H9 (cell line): Measurements from ENCODE around the gene PTPA. TPM values are rescaled to one million over a fixed set of nuclear protein-coding genes. Genes with fewer than 3 reads are reported as not detected.

Source experiments
- DNase-seq: peaks from one replicate; pipeline ENCODE4 v3.0.0-alpha.2; 2017
- H2AFZ ChIP-seq: one replicate; pipeline ENCODE4 v1.6.1; 2013; ENCODE audit warnings: mild to moderate bottlenecking, low read length, control low read depth, moderate library complexity
- H2AK5ac ChIP-seq: 2 replicates; pipeline ENCODE4 v1.6.1; 2013; ENCODE audit warnings: low read length, control low read depth, mixed read lengths; ENCODE audit not compliant: insufficient read length
- H2BK120ac ChIP-seq: one replicate; pipeline ENCODE4 v1.6.1; 2013; ENCODE audit warnings: low read depth, mild to moderate bottlenecking, low read length, control low read depth, inconsistent platforms; ENCODE audit not compliant: poor library complexity, severe bottlenecking
- H2BK12ac ChIP-seq: 2 replicates; pipeline ENCODE4 v1.6.1; 2013; ENCODE audit warnings: low read length, control low read depth, mixed read lengths, low read depth; ENCODE audit not compliant: insufficient read length
- H2BK15ac ChIP-seq: 2 replicates; pipeline ENCODE4 v1.6.1; 2013; ENCODE audit warnings: low read depth, low read length, control low read depth
- H2BK20ac ChIP-seq: one replicate; pipeline ENCODE4 v1.6.1; 2013; ENCODE audit warnings: low read depth, mild to moderate bottlenecking, low read length, control low read depth, inconsistent platforms; ENCODE audit not compliant: poor library complexity, severe bottlenecking
- H2BK5ac ChIP-seq: 2 replicates; pipeline ENCODE4 v1.6.1; 2013; ENCODE audit warnings: low read length, control low read depth, mixed read lengths; ENCODE audit not compliant: insufficient read length
- H3K14ac ChIP-seq: 2 replicates; pipeline ENCODE4 v1.6.1; 2013; ENCODE audit warnings: low read length, control low read depth; ENCODE audit not compliant: insufficient read depth
- H3K18ac ChIP-seq: 2 replicates; pipeline ENCODE4 v1.6.1; 2013; ENCODE audit warnings: low read depth, mild to moderate bottlenecking, mixed read lengths, low read length, control low read depth; ENCODE audit not compliant: insufficient read length
- H3K23ac ChIP-seq: 2 replicates; pipeline ENCODE4 v1.6.1; 2013; ENCODE audit warnings: low read length, control low read depth, mixed read lengths, low read depth; ENCODE audit not compliant: insufficient read length
- H3K23me2 ChIP-seq: 2 replicates; pipeline ENCODE4 v1.6.1; 2013; ENCODE audit warnings: low read depth, mild to moderate bottlenecking, mixed read lengths, low read length, control low read depth; ENCODE audit not compliant: insufficient read length, poor library complexity, severe bottlenecking
- H3K27ac ChIP-seq: 2 replicates; pipeline ENCODE4 v1.5.1; 2013; ENCODE audit warnings: low read length, control low read depth, mixed read lengths, low read depth; ENCODE audit not compliant: insufficient read length
- H3K27me3 ChIP-seq: 2 replicates; pipeline ENCODE4 v1.6.1; 2013; ENCODE audit warnings: low read length, control low read depth, inconsistent platforms; ENCODE audit not compliant: insufficient read depth
- H3K4ac ChIP-seq: 2 replicates; pipeline ENCODE4 v1.6.1; 2013; ENCODE audit warnings: low read depth, mild to moderate bottlenecking, control low read depth, inconsistent platforms, low read length, moderate library complexity
- H3K4me1 ChIP-seq: 2 replicates; pipeline ENCODE4 v1.6.1; 2013; ENCODE audit warnings: low read length, control low read depth, inconsistent platforms; ENCODE audit not compliant: insufficient read depth
- H3K4me2 ChIP-seq: 2 replicates; pipeline ENCODE4 v1.6.1; 2013; ENCODE audit warnings: low read length, control low read depth, mixed read lengths; ENCODE audit not compliant: insufficient read length, insufficient read depth
- H3K56ac ChIP-seq: 2 replicates; pipeline ENCODE4 v1.6.1; 2013; ENCODE audit warnings: low read depth, mild to moderate bottlenecking, mixed read lengths, low read length, control low read depth; ENCODE audit not compliant: insufficient read length
- H3K79me1 ChIP-seq: 2 replicates; pipeline ENCODE4 v1.6.1; 2013; ENCODE audit warnings: low read depth, mild to moderate bottlenecking, moderate library complexity, low read length, control low read depth, inconsistent platforms; ENCODE audit not compliant: insufficient read depth, poor library complexity, severe bottlenecking
- H3K79me2 ChIP-seq: 2 replicates; pipeline ENCODE4 v1.6.1; 2013; ENCODE audit warnings: low read length, control low read depth, inconsistent platforms; ENCODE audit not compliant: insufficient read depth
- H3K9ac ChIP-seq: 2 replicates; pipeline ENCODE4 v1.6.1; 2013; ENCODE audit warnings: low read length, control low read depth, mixed read lengths; ENCODE audit not compliant: insufficient read length; ENCODE audit errors: extremely low read depth
- H3K9me3 ChIP-seq: one replicate; pipeline ENCODE4 v1.6.1; 2013; ENCODE audit warnings: low read depth, low read length, inconsistent platforms; ENCODE audit not compliant: control insufficient read depth
- H3T11ph ChIP-seq: one replicate; pipeline ENCODE4 v1.6.1; 2013; ENCODE audit warnings: mild to moderate bottlenecking, low read length, control low read depth, inconsistent platforms
- H4K20me1 ChIP-seq: one replicate; pipeline ENCODE4 v1.6.1; 2013; ENCODE audit not compliant: control insufficient read depth, insufficient read length, insufficient read depth
- H4K5ac ChIP-seq: 2 replicates; pipeline ENCODE4 v1.6.1; 2013; ENCODE audit warnings: low read depth, mild to moderate bottlenecking, mixed read lengths, low read length, control low read depth; ENCODE audit not compliant: insufficient read length
- H4K8ac ChIP-seq: replicated peaks from 2 replicates; pipeline ENCODE4 v1.6.1; 2013; ENCODE audit warnings: low read length, control low read depth, mixed read lengths, low read depth; ENCODE audit not compliant: insufficient read length
- H4K91ac ChIP-seq: 2 replicates; pipeline ENCODE4 v1.6.1; 2013; ENCODE audit warnings: low read depth, mild to moderate bottlenecking, moderate library complexity, mixed read lengths, low read length, control low read depth; ENCODE audit not compliant: insufficient read length
- H3K27ac Mint-ChIP-seq, 3 experiments: 2 replicates in 2 of 3; 3 replicates in 1 of 3; pipeline ENCODE4 v1.8.0; 2020 to 2021; ENCODE audit warnings: mixed read lengths in 3 of 3, mild to moderate bottlenecking in 1 of 3, moderate library complexity in 1 of 3
- H3K27me3 Mint-ChIP-seq: 2 replicates; pipeline ENCODE4 v1.8.0; 2021; ENCODE audit warnings: low read depth, mild to moderate bottlenecking, moderate library complexity, mixed read lengths
- H3K36me3 Mint-ChIP-seq, 3 experiments: 2 replicates in 2 of 3; 3 replicates in 1 of 3; pipeline ENCODE4 v1.8.0; 2020 to 2021; ENCODE audit warnings: low read depth in 3 of 3, mixed read lengths in 3 of 3; ENCODE audit not compliant: insufficient read depth in 1 of 3
- H3K4me1 Mint-ChIP-seq, 2 experiments: 2 replicates each; pipeline ENCODE4 v1.8.0; 2020; ENCODE audit warnings: mixed read lengths in 2 of 2
- H3K4me3 Mint-ChIP-seq, 2 experiments: 2 replicates in 1 of 2; 3 replicates in 1 of 2; pipeline ENCODE4 v1.8.0; 2020 to 2021; ENCODE audit warnings: mild to moderate bottlenecking in 2 of 2, mixed read lengths in 2 of 2, moderate library complexity in 1 of 2
- H3K9me3 Mint-ChIP-seq, 2 experiments: 2 replicates in 1 of 2; 3 replicates in 1 of 2; pipeline ENCODE4 v1.8.0; 2020; ENCODE audit warnings: mild to moderate bottlenecking in 2 of 2, mixed read lengths in 2 of 2, moderate library complexity in 1 of 2
- WGBS: extraction: QIAGEN DNeasy Blood & Tissue Kit; methylation state at CpG from one replicate; pipeline ENCODE4 v1.1.7; 2013; ENCODE audit warnings: missing lambda C conversion rate, low lambda C conversion rate, mixed read lengths; ENCODE audit not compliant: insufficient read length; ENCODE audit errors: extremely low coverage; 5-methylcytosine and 5-hydroxymethylcytosine counted together
- total RNA-seq: library from RNA; stranded (reverse); gene quantifications from 2 replicates; pipeline ENCODE4 v1.2.1, GENCODE V29; 2021
- TF ChIP-seq, protein P1 (sequence below): fragments of 200-600 bp; sonication (generic); conservative IDR thresholded peaks from 3 replicates; pipeline ENCODE4 v1.8.0; 2021; ENCODE audit warnings: antibody characterized with exemption, mild to moderate bottlenecking

The PTPA gene
- total RNA-seq, 1 experiment from 2014 or later = 145 TPM

DNA sequence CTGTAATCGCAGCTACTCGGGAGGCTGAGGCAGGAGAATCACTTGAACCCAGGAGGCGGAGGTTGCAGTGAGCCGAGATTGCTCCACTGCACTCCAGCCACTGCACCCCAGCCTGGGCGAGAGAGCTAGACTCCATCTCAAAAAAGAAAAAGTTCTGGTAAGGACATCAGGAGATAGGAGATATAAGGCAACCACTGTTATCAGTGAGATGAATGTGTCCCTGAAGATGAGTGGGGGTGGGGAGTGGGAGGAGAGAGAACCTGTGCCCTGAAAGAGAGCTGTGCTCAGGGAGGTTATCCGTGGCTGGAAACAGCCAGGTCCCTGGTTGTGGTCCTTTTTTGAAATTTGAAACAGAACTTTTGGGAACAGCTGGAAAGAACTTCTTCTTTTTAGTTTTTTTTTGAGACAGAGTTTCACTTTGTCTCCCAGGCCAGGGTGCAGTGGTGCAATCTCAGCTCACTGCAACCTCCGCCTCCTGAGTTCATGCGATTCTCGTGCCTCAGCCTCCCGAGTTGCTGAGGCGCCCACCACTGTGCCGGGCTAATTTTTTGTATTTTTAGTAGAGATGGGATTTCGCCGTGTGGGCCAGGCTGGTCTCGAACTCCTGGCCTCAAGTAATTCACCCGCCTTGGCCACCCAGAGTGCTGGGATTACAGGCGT lies 2.6 kb downstream of the PTPA start:
- TF ChIP-seq, protein P1, sequence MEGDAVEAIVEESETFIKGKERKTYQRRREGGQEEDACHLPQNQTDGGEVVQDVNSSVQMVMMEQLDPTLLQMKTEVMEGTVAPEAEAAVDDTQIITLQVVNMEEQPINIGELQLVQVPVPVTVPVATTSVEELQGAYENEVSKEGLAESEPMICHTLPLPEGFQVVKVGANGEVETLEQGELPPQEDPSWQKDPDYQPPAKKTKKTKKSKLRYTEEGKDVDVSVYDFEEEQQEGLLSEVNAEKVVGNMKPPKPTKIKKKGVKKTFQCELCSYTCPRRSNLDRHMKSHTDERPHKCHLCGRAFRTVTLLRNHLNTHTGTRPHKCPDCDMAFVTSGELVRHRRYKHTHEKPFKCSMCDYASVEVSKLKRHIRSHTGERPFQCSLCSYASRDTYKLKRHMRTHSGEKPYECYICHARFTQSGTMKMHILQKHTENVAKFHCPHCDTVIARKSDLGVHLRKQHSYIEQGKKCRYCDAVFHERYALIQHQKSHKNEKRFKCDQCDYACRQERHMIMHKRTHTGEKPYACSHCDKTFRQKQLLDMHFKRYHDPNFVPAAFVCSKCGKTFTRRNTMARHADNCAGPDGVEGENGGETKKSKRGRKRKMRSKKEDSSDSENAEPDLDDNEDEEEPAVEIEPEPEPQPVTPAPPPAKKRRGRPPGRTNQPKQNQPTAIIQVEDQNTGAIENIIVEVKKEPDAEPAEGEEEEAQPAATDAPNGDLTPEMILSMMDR = no peak
- Mint-ChIP-seq H3K27me3 (peaks cover 14% of the 10 kb centered on the region), H3K27ac (no peak overlapping the region), H3K4me1 (peaks cover 12 to 21% of the 10 kb centered on the region in 2 experiments), H3K36me3 (peaks cover 3 to 7% (median 6%) of the 10 kb centered on the region in 3 experiments; a peak in 5 of 7 replicates), H3K4me3 (no peak overlapping the region), H3K9me3 (no peaks in the 10 kb centered on the region)
- Histone ChIP-seq H3K79me2 (peaks cover 4% of the 10 kb centered on the region; the same call in 1 of the 2 replicates), H3K23me2 (peaks cover 12% of the 10 kb centered on the region), H3K14ac (no peak overlapping the region), H2AK5ac (no peak overlapping the region), H2BK20ac (no peak overlapping the region), H2BK12ac (no peak overlapping the region), H2BK120ac (no peak overlapping the region), H3K23ac (no peak overlapping the region), H3K9ac (no peak overlapping the region), H3K79me1 (peaks cover 3% of the 10 kb centered on the region), H4K5ac (no peak overlapping the region), H3K27ac (no peak overlapping the region), H3K27me3 (no peaks in the 10 kb centered on the region; the same call in 1 of the 2 replicates), H3K4ac (no peak overlapping the region), H2BK15ac (no peak overlapping the region), H2BK5ac (no peak overlapping the region), H3K56ac (no peak overlapping the region), H3K4me1 (no peaks in the 10 kb centered on the region), H3T11ph (no peak overlapping the region), H3K4me2 (no peak overlapping the region), H3K9me3 (no peaks in the 10 kb centered on the region), H3K18ac (no peak overlapping the region), H2AFZ (no peak overlapping the region), H4K8ac (no peak overlapping the region), H4K91ac (no peak overlapping the region), H4K20me1 (no peaks in the 10 kb centered on the region)
- WGBS = no CpG with 5 or more reads among the region's 17 CpGs
- no peak for DNase-seq
